Mucosa of stomach (tissue), 1 donor: ENCODE measurements around the gene GNA12.
"Not testable (repeated sequence)": the region's sequence is repeated elsewhere in the genome, so short reads cannot be mapped to it uniquely, and the experiment has no call there.

Experiments used
- H3K27me3 ChIP-seq: one replicate; pipeline ENCODE4 v1.7.0; 2013; ENCODE audit warnings: mild to moderate bottlenecking, low read length; ENCODE audit not compliant: control insufficient read depth, insufficient read depth
- H3K36me3 ChIP-seq: one replicate; pipeline ENCODE4 v1.7.0; 2013; ENCODE audit warnings: low read length; ENCODE audit not compliant: control insufficient read depth, insufficient read depth
- H3K4me1 ChIP-seq: one replicate; pipeline ENCODE4 v1.7.0; 2013; ENCODE audit warnings: mild to moderate bottlenecking, low read length; ENCODE audit not compliant: control insufficient read depth, insufficient read depth
- H3K4me3 ChIP-seq: one replicate; pipeline ENCODE4 v1.7.0; 2013; ENCODE audit warnings: low read length
- H3K9ac ChIP-seq: one replicate; pipeline ENCODE4 v1.7.0; 2013; ENCODE audit warnings: mild to moderate bottlenecking, low read length, moderate library complexity
- H3K9me3 ChIP-seq: one replicate; pipeline ENCODE4 v1.7.0; 2013; ENCODE audit warnings: mild to moderate bottlenecking, low read length, moderate library complexity; ENCODE audit not compliant: control insufficient read depth
- donor health status: Pancreatic carcinoma.

The GNA12 gene

GRCh38 chr7:2862831-2863361, 18.8 kb upstream of the GNA12 start:
- H3K4me3 ChIP-seq = peak overlapping the region; percentile 41
- no peaks in the 10 kb centered on the region for H3K9me3 ChIP-seq
- H3K36me3 ChIP-seq = no peaks in the 10 kb centered on the region
- H3K27me3 ChIP-seq = no peaks in the 10 kb centered on the region
- peaks cover 27% of the 10 kb centered on the region for H3K4me1 ChIP-seq
- H3K9ac ChIP-seq = peak overlapping the region; percentile 66

- Histone ChIP-seq H3K27me3 (no peaks in the 10 kb centered on the region), H3K9ac (no peak overlapping the region), H3K4me3 (no peak overlapping the region), H3K4me1 (peaks cover 27% of the 10 kb centered on the region), H3K36me3 (no peaks in the 10 kb centered on the region), H3K9me3 (no peaks in the 10 kb centered on the region)
Measured at GRCh38 chr7:2861509-2861908, 17.4 kb upstream of the GNA12 start.

- Histone ChIP-seq H3K4me3 (no peak overlapping the region), H3K36me3 (no peaks in the 10 kb centered on the region), H3K27me3 (no peaks in the 10 kb centered on the region), H3K4me1 (peaks cover 27% of the 10 kb centered on the region), H3K9me3 (no peaks in the 10 kb centered on the region), H3K9ac (peak overlapping the region; percentile 30)
Measured at GRCh38 chr7:2860627-2861133, 16.6 kb upstream of the GNA12 start.

GRCh38 chr7:2859952-2860351, 15.8 kb upstream of the GNA12 start:
- no peaks in the 10 kb centered on the region for H3K36me3 ChIP-seq
- H3K9me3 ChIP-seq = no peaks in the 10 kb centered on the region
- no peak overlapping the region for H3K4me3 ChIP-seq
- no peaks in the 10 kb centered on the region for H3K27me3 ChIP-seq
- H3K4me1 ChIP-seq = peaks cover 27% of the 10 kb centered on the region
- H3K9ac ChIP-seq = no peak overlapping the region

- H3K27me3 ChIP-seq = no peaks in the 10 kb centered on the region
- no peaks in the 10 kb centered on the region for H3K9me3 ChIP-seq
- no peak overlapping the region for H3K9ac ChIP-seq
- H3K4me3 ChIP-seq = no peak overlapping the region
- peaks cover 18% of the 10 kb centered on the region for H3K4me1 ChIP-seq
- H3K36me3 ChIP-seq = no peaks in the 10 kb centered on the region
Measured at GRCh38 chr7:2858621-2859020, 14.5 kb upstream of the GNA12 start.

GRCh38 chr7:2856388-2857169, 12.5 kb upstream of the GNA12 start:
- Histone ChIP-seq H3K36me3 (no peaks in the 10 kb centered on the region), H3K4me1 (peaks cover 8% of the 10 kb centered on the region), H3K9me3 (no peaks in the 10 kb centered on the region), H3K9ac (no peak overlapping the region), H3K4me3 (no peak overlapping the region), H3K27me3 (no peaks in the 10 kb centered on the region)

GRCh38 chr7:2855386-2855785, 11.3 kb upstream of the GNA12 start:
- Histone ChIP-seq H3K9me3 (no peaks in the 10 kb centered on the region), H3K4me1 (peaks cover 2% of the 10 kb centered on the region), H3K27me3 (no peaks in the 10 kb centered on the region), H3K36me3 (no peaks in the 10 kb centered on the region), H3K4me3 (no peak overlapping the region), H3K9ac (no peak overlapping the region)

- H3K36me3 ChIP-seq, H3K27me3 ChIP-seq, H3K9ac ChIP-seq, H3K4me3 ChIP-seq, H3K9me3 ChIP-seq, H3K4me1 ChIP-seq: not testable (repeated sequence)
Measured at GRCh38 chr7:2853552-2853951, 9.4 kb upstream of the GNA12 start.

- no peaks in the 10 kb centered on the region for H3K4me1 ChIP-seq
- H3K9me3 ChIP-seq = no peaks in the 10 kb centered on the region
- no peak overlapping the region for H3K9ac ChIP-seq
- no peaks in the 10 kb centered on the region for H3K36me3 ChIP-seq
- H3K27me3 ChIP-seq = no peaks in the 10 kb centered on the region
- H3K4me3 ChIP-seq = no peak overlapping the region
Measured at GRCh38 chr7:2853147-2853546, 9.0 kb upstream of the GNA12 start.

- no peak overlapping the region for H3K4me3 ChIP-seq
- no peaks in the 10 kb centered on the region for H3K9me3 ChIP-seq
- H3K27me3 ChIP-seq = no peaks in the 10 kb centered on the region
- no peaks in the 10 kb centered on the region for H3K36me3 ChIP-seq
- H3K9ac ChIP-seq = no peak overlapping the region
- H3K4me1 ChIP-seq = no peaks in the 10 kb centered on the region
Measured at GRCh38 chr7:2851497-2851896, 7.4 kb upstream of the GNA12 start.

GRCh38 chr7:2849941-2850766, 6.0 kb upstream of the GNA12 start:
- H3K9me3 ChIP-seq = no peaks in the 10 kb centered on the region
- no peaks in the 10 kb centered on the region for H3K27me3 ChIP-seq
- H3K4me3 ChIP-seq = no peak overlapping the region
- no peaks in the 10 kb centered on the region for H3K4me1 ChIP-seq
- no peaks in the 10 kb centered on the region for H3K36me3 ChIP-seq
- H3K9ac ChIP-seq = no peak overlapping the region

GRCh38 chr7:2845034-2845592, 1.0 kb upstream of the GNA12 start:
- H3K4me3 ChIP-seq = peak overlapping the region; percentile 33
- H3K9me3 ChIP-seq = no peaks in the 10 kb centered on the region
- no peak overlapping the region for H3K9ac ChIP-seq
- H3K36me3 ChIP-seq = no peaks in the 10 kb centered on the region
- no peaks in the 10 kb centered on the region for H3K27me3 ChIP-seq
- H3K4me1 ChIP-seq = peaks cover 26% of the 10 kb centered on the region
